B cell (primary cell): ENCODE measurements around the gene SHPK.

ENCODE experiments used
- EZH2 ChIP-seq: IDR thresholded peaks from 2 replicates; pipeline ENCODE4 v1.6.1; 2012; ENCODE audit warnings: borderline replicate concordance, low read depth, mild to moderate bottlenecking, moderate library complexity, low read length; ENCODE audit not compliant: insufficient read depth, poor library complexity, severe bottlenecking
- TF ChIP-seq, protein P1 (sequence below): fragments of 200-600 bp; IDR thresholded peaks from one replicate; pipeline ENCODE4 v1.8.0; 2022; ENCODE audit warnings: antibody characterized with exemption, mild to moderate bottlenecking

DNA sequence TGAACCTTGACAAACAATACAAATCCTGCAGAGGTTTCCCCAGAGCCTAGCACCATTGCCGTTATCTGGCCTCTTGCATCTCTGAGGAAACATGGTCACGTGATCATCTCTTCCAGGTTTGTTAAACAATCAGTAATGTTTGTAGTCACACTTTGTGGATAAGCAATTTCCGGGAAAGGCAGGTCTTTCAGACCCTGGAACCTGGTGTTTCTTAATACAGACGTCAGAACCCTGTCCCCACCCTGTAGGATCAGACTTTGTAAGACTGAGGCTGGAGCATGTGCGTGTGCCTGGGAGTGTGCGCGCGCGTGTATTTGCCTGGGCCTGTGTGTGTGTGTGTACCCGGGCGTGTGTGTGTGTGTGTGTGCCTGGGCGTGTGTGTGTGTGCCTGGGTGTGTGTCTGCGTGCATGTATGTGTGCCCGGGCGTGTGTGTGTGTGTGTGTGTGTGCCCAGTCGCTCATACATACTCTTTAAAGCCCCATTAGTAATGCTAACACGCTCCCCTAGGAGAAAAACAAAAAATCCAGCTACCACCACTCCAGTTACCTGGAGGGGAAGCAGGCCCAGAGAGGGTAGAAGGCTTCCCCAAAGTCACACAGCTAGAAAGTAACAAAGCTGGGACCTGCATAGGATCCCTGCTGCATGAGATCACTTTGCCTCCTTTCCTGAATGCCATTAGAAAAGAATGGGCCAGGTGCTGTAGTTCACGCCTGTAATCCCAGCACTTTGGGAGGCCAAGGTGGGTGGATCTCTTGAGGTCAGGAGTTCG, 5.9 kb upstream of the SHPK start:
- TF ChIP-seq, protein P1, sequence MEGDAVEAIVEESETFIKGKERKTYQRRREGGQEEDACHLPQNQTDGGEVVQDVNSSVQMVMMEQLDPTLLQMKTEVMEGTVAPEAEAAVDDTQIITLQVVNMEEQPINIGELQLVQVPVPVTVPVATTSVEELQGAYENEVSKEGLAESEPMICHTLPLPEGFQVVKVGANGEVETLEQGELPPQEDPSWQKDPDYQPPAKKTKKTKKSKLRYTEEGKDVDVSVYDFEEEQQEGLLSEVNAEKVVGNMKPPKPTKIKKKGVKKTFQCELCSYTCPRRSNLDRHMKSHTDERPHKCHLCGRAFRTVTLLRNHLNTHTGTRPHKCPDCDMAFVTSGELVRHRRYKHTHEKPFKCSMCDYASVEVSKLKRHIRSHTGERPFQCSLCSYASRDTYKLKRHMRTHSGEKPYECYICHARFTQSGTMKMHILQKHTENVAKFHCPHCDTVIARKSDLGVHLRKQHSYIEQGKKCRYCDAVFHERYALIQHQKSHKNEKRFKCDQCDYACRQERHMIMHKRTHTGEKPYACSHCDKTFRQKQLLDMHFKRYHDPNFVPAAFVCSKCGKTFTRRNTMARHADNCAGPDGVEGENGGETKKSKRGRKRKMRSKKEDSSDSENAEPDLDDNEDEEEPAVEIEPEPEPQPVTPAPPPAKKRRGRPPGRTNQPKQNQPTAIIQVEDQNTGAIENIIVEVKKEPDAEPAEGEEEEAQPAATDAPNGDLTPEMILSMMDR: no peak
- no peak for TF ChIP-seq EZH2
